SK-N-SH (cell line): ENCODE data around the gene DERA. TPM values are rescaled to one million over a fixed set of nuclear protein-coding genes. Genes with fewer than 3 reads are reported as not detected.

Experiments used
- CTCF ChIA-PET: fragments of 300-600, 350-600 bp; formaldehyde crosslinking; extraction: SDS; loops from one replicate; lab custom pipeline; 2021; lab: Yijun Ruan, JAX
- POLR2A ChIA-PET: fragments of 350-600 bp; sonication (Branson Sonifier 250); formaldehyde crosslinking; extraction: SDS; loops from one replicate; lab custom pipeline; 2020; ENCODE audit warnings: antibody characterized with exemption, inconsistent platforms; lab: Yijun Ruan, JAX
- DNase-seq: peaks from one replicate; pipeline ENCODE4 v3.0.0; 2012
- H2AFZ ChIP-seq: fragments of 200-600 bp; sonication (generic); 2 replicates; pipeline ENCODE4 v1.8.1; 2016; ENCODE audit warnings: antibody characterized with exemption, mild to moderate bottlenecking, low read depth
- H3F3A ChIP-seq: fragments of 200-600 bp; sonication (generic); replicated peaks from 2 replicates; pipeline ENCODE3; 2016; ENCODE audit warnings: antibody characterized with exemption, mild to moderate bottlenecking; ENCODE audit not compliant: insufficient read depth
- H3K27ac ChIP-seq, 2 experiments: fragments of 200-500 bp in 1 of 2; fragments of 200-600 bp in 1 of 2; sonication (Bioruptor generic) in 1 of 2; sonication (generic), shearing (Covaris generic) in 1 of 2; 2 replicates each; pipeline versions ENCODE4 v1.5.1 to v1.6.1; 2014 to 2016; ENCODE audit warnings: low read depth in 2 of 2, inconsistent platforms in 1 of 2, low read length in 1 of 2, mild to moderate bottlenecking in 1 of 2, mixed read lengths in 1 of 2
- H3K27me3 ChIP-seq: fragments of 200-600 bp; sonication (generic), shearing (Covaris generic); 2 replicates; pipeline ENCODE4 v1.6.1; 2016; ENCODE audit warnings: mixed run types; ENCODE audit not compliant: insufficient read depth
- H3K36me3 ChIP-seq, 2 experiments: fragments of 200-500 bp in 1 of 2; fragments of 200-600 bp in 1 of 2; sonication (Bioruptor generic) in 1 of 2; sonication (generic) in 1 of 2; replicated peaks in 1 of 2; 2 replicates each; pipeline versions ENCODE3 to v1.5.1; 2014 to 2016; ENCODE audit warnings: low read length in 1 of 2, mild to moderate bottlenecking in 1 of 2; ENCODE audit not compliant: insufficient read depth in 2 of 2, control insufficient read depth in 1 of 2
- H3K4me1 ChIP-seq, 2 experiments: fragments of 200-500 bp in 1 of 2; fragments of 200-600 bp in 1 of 2; sonication (Bioruptor generic) in 1 of 2; sonication (generic), shearing (Covaris generic) in 1 of 2; 2 replicates each; pipeline versions ENCODE4 v1.5.1 to v1.6.1; 2014 to 2016; ENCODE audit warnings: low read depth in 1 of 2, low read length in 1 of 2, mixed run types in 1 of 2; ENCODE audit not compliant: insufficient read depth in 2 of 2, control insufficient read depth in 1 of 2
- H3K4me2 ChIP-seq: fragments of 200-600 bp; sonication (generic), shearing (Covaris generic); 2 replicates; pipeline ENCODE4 v1.6.1; 2017; ENCODE audit warnings: mixed run types
- H3K4me3 ChIP-seq, 2 experiments: fragments of 200-500 bp in 1 of 2; fragments of 200-600 bp in 1 of 2; sonication (Bioruptor generic) in 1 of 2; sonication (generic), shearing (Covaris generic) in 1 of 2; 2 replicates each; pipeline versions ENCODE4 v1.5.1 to v1.8.1; 2014 to 2016; ENCODE audit warnings: low read depth in 2 of 2, inconsistent platforms in 1 of 2, low read length in 1 of 2, mild to moderate bottlenecking in 1 of 2, mixed read lengths in 1 of 2, moderate library complexity in 1 of 2
- H3K79me2 ChIP-seq: fragments of 200-600 bp; sonication (generic); 2 replicates; pipeline ENCODE4 v1.8.1; 2017; ENCODE audit warnings: mild to moderate bottlenecking; ENCODE audit not compliant: insufficient read depth
- H3K9ac ChIP-seq: fragments of 200-600 bp; sonication (generic); 2 replicates; pipeline ENCODE4 v1.6.1; 2017; ENCODE audit warnings: mixed run types
- H3K9me2 ChIP-seq: fragments of 200-600 bp; sonication (generic); 2 replicates; pipeline ENCODE4 v1.6.1; 2017; ENCODE audit warnings: mixed run types
- H3K9me3 ChIP-seq: fragments of 200-600 bp; sonication (generic); 2 replicates; pipeline ENCODE4 v1.6.1; 2017; ENCODE audit warnings: mixed run types, mild to moderate bottlenecking, moderate library complexity
- H4K20me1 ChIP-seq: fragments of 200-600 bp; sonication (generic); 2 replicates; pipeline ENCODE4 v1.6.1; 2017; ENCODE audit warnings: mild to moderate bottlenecking, mixed run types; ENCODE audit not compliant: insufficient read depth
- CHD2 ChIP-seq: fragments of 150-350 bp; IDR thresholded peaks from 2 replicates; pipeline ENCODE4 v1.6.1; 2018; ENCODE audit warnings: low read length; ENCODE audit not compliant: partially characterized antibody
- EZH2phosphoT487 ChIP-seq: fragments of 200-600 bp; sonication (generic); IDR thresholded peaks from 2 replicates; pipeline ENCODE4 v1.6.1; 2017; ENCODE audit warnings: low read depth, mixed run types, mild to moderate bottlenecking, antibody characterized with exemption, moderate library complexity, borderline replicate concordance
- GATA2 ChIP-seq: sonication (generic); formaldehyde crosslinking; IDR thresholded peaks from 2 replicates; pipeline ENCODE4 v1.5.0; 2020; ENCODE audit warnings: mild to moderate bottlenecking, missing genetic modification reagents
- NRF1 ChIP-seq: IDR thresholded peaks from 2 replicates; pipeline ENCODE4 v1.6.1; 2012; ENCODE audit warnings: low read depth, mild to moderate bottlenecking, low read length
- POLR2AphosphoS5 ChIP-seq: IDR thresholded peaks from 2 replicates; pipeline ENCODE4 v1.6.1; 2012; ENCODE audit warnings: low read depth, low read length
- TAF1 ChIP-seq: IDR thresholded peaks from 2 replicates; pipeline ENCODE4 v1.6.1; 2012; ENCODE audit warnings: low read depth, mild to moderate bottlenecking, low read length, moderate library complexity, borderline replicate concordance
- TCF12 ChIP-seq: IDR thresholded peaks from 2 replicates; pipeline ENCODE4 v1.4.0; 2012
- WGBS: methylation state at CpG from one replicate; pipeline ENCODE4 v1.1.6; 2017; ENCODE audit warnings: low lambda C conversion rate; 5-methylcytosine and 5-hydroxymethylcytosine counted together
- polyA plus RNA-seq, 3 experiments: library from polyadenylated mRNA; depleted of rRNA; stranded (reverse); fragments of >200 nt; gene quantifications; 2 replicates each; pipeline ENCODE4 v1.2.3, GENCODE V29; 2012
- TF ChIP-seq, protein P1 (sequence below): fragments of 150-350 bp; IDR thresholded peaks from 2 replicates; pipeline ENCODE4 v1.6.1; 2017; ENCODE audit warnings: antibody characterized with exemption, low read length, low read depth, borderline replicate concordance
- TF ChIP-seq, protein P2 (sequence below): IDR thresholded peaks from 2 replicates; pipeline ENCODE4 v1.6.1; 2012; ENCODE audit warnings: mild to moderate bottlenecking, low read depth, low read length, moderate library complexity

The DERA gene
- polyA plus RNA-seq, 1 of the 3 experiments (the other 2 are of a cell fraction), result 16.6 TPM

- no peak for TF ChIP-seq NRF1
- no peak for TF ChIP-seq POLR2AphosphoS5
- TF ChIP-seq TAF1, result no peak
- no peak for TF ChIP-seq GATA2 (CRISPR knock-in tag)
- no peak for TF ChIP-seq EZH2phosphoT487
- TF ChIP-seq, protein P1, sequence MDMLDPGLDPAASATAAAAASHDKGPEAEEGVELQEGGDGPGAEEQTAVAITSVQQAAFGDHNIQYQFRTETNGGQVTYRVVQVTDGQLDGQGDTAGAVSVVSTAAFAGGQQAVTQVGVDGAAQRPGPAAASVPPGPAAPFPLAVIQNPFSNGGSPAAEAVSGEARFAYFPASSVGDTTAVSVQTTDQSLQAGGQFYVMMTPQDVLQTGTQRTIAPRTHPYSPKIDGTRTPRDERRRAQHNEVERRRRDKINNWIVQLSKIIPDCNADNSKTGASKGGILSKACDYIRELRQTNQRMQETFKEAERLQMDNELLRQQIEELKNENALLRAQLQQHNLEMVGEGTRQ, result no peak
- TF ChIP-seq CHD2, result no peak
- H3K36me3 ChIP-seq, result no peaks in the 10 kb centered on the region
- no peaks in the 10 kb centered on the region for H3K9me3 ChIP-seq
- no peaks in the 10 kb centered on the region for H3F3A ChIP-seq
- H3K27me3 ChIP-seq, result no peaks in the 10 kb centered on the region
- 90% methylated on average over 2 of the region's 2 CpGs for WGBS
- ChIA-PET CTCF (no interaction called here), POLR2A (no interaction called here)
- H3K4me2 ChIP-seq, result no peak overlapping the region
- H2AFZ ChIP-seq, result no peak overlapping the region
- H3K27ac ChIP-seq, result no peak overlapping the region
- H3K4me3 ChIP-seq, result no peak overlapping the region
- no peaks in the 10 kb centered on the region for H3K79me2 ChIP-seq
- DNase-seq, result no peak
- H3K9me2 ChIP-seq, result 0 out of 2 replicates have a peak, but pooled peaks cover 4% of the 10 kb centered on the region
- H3K9ac ChIP-seq, result no peak overlapping the region
- no peaks in the 10 kb centered on the region for H4K20me1 ChIP-seq
- H3K4me1 ChIP-seq, result no peaks in the 10 kb centered on the region; a peak in 1 of 4 replicates
These were observed 110.5 kb downstream of the DERA start for GRCh38 chr12:16021676-16022075.

- POLR2A ChIA-PET, result no interaction called here
- Histone ChIP-seq H3K9me2 (0 out of 2 replicates have a peak, but pooled peaks cover 4% of the 10 kb centered on the region), H3K36me3 (no peaks in the 10 kb centered on the region), H3K4me2 (no peak overlapping the region), H2AFZ (no peak overlapping the region), H4K20me1 (no peaks in the 10 kb centered on the region), H3K4me1 (no peaks in the 10 kb centered on the region), H3K79me2 (no peaks in the 10 kb centered on the region), H3F3A (no peaks in the 10 kb centered on the region), H3K9me3 (no peaks in the 10 kb centered on the region), H3K9ac (no peak overlapping the region), H3K4me3 (no peak overlapping the region), H3K27me3 (no peaks in the 10 kb centered on the region), H3K27ac (no peak overlapping the region)
- DNase-seq, result no peak
- TF ChIP-seq, protein P2, sequence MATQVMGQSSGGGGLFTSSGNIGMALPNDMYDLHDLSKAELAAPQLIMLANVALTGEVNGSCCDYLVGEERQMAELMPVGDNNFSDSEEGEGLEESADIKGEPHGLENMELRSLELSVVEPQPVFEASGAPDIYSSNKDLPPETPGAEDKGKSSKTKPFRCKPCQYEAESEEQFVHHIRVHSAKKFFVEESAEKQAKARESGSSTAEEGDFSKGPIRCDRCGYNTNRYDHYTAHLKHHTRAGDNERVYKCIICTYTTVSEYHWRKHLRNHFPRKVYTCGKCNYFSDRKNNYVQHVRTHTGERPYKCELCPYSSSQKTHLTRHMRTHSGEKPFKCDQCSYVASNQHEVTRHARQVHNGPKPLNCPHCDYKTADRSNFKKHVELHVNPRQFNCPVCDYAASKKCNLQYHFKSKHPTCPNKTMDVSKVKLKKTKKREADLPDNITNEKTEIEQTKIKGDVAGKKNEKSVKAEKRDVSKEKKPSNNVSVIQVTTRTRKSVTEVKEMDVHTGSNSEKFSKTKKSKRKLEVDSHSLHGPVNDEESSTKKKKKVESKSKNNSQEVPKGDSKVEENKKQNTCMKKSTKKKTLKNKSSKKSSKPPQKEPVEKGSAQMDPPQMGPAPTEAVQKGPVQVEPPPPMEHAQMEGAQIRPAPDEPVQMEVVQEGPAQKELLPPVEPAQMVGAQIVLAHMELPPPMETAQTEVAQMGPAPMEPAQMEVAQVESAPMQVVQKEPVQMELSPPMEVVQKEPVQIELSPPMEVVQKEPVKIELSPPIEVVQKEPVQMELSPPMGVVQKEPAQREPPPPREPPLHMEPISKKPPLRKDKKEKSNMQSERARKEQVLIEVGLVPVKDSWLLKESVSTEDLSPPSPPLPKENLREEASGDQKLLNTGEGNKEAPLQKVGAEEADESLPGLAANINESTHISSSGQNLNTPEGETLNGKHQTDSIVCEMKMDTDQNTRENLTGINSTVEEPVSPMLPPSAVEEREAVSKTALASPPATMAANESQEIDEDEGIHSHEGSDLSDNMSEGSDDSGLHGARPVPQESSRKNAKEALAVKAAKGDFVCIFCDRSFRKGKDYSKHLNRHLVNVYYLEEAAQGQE, result no peak
- TF ChIP-seq TCF12, result peak; percentile 26; the same call in 1 of the 2 replicates
- CTCF ChIA-PET, result no interaction called here
- 44% methylated on average over 2 of the region's 2 CpGs for WGBS
These were observed 115.9 kb downstream of the DERA start for GRCh38 chr12:16027002-16027401.
